ENCODE measurements around the gene GBP7.

- TF ChIP-seq EZH2 (IDR thresholded peaks at IDR 0.05; ENCODE audit: borderline replicate concordance, insufficient read depth, low read length, poor library complexity, severe bottlenecking) (no peak), EP300 (conservative IDR thresholded peaks at IDR 0.05; ENCODE audit: poor library complexity, severe bottlenecking) (no peak), REST (IDR thresholded peaks at IDR 0.05; ENCODE audit: borderline replicate concordance) (no peak), TAF1 (IDR thresholded peaks at IDR 0.05; ENCODE audit: low read depth) (no peak), CTCF (IDR thresholded peaks at IDR 0.05; ENCODE audit: poor library complexity, severe bottlenecking) (no peak), MXI1 (conservative IDR thresholded peaks at IDR 0.05; ENCODE audit: poor library complexity, severe bottlenecking) (no peak), RAD21 (conservative IDR thresholded peaks at IDR 0.05) (no peak)
Measured at GRCh38 chr1:89112871-89113613, 62.8 kb downstream of the GBP7 start.

Measured in neural cell (in vitro differentiated cells).